Sigmoid colon (tissue), 7 donors: ENCODE results near the gene ATL2. TPM values are rescaled to one million over a fixed set of nuclear protein-coding genes. Genes with fewer than 3 reads are reported as not detected.

Experiments
- DNase-seq: peaks from one replicate; pipeline ENCODE4 v3.0.0-alpha.2; 2019
- H3K27ac ChIP-seq, 4 donors: fragments of 200-600 bp; sonication (generic); one replicate each; pipeline ENCODE4 v1.5.1; 2016 to 2019; ENCODE audit warnings: mild to moderate bottlenecking in 1 of 4
- H3K27me3 ChIP-seq, 3 donors: fragments of 200-600 bp; sonication (generic); one replicate each; pipeline ENCODE4 v1.5.1; 2019; ENCODE audit warnings: mild to moderate bottlenecking in 1 of 3
- H3K36me3 ChIP-seq, 4 donors: fragments of 200-600 bp; sonication (generic); one replicate each; pipeline ENCODE4 v1.5.1; 2016 to 2019
- H3K4me1 ChIP-seq, 4 donors: fragments of 200-600 bp; sonication (generic); one replicate each; pipeline ENCODE4 v1.5.1; 2017 to 2019
- H3K4me3 ChIP-seq, 4 donors: fragments of 200-600 bp; sonication (generic); one replicate each; pipeline ENCODE4 v1.5.1; 2017 to 2019; ENCODE audit warnings: mild to moderate bottlenecking in 2 of 4, moderate library complexity in 1 of 4
- H3K9me3 ChIP-seq, 4 donors: fragments of 200-600 bp in 3 of 4; sonication (generic) in 3 of 4; one replicate each; pipeline versions ENCODE4 v1.5.1 to v1.6.1; 2013 to 2019
- CTCF ChIP-seq, 4 experiments: fragments of 450-650 bp in 3 of 4; fragments of 200-600 bp in 1 of 4; IDR thresholded peaks; one replicate each; pipeline ENCODE4 v1.5.1; 2016 to 2019; ENCODE audit warnings: antibody characterized with exemption in 4 of 4, mild to moderate bottlenecking in 3 of 4, moderate library complexity in 2 of 4
- EP300 ChIP-seq, 4 donors: sonication (generic); formaldehyde crosslinking; IDR thresholded peaks; one replicate each; pipeline ENCODE4 v1.6.1; 2017; ENCODE audit warnings: antibody characterized with exemption in 4 of 4
- POLR2A ChIP-seq, 2 donors: fragments of 450-650 bp; IDR thresholded peaks; one replicate each; pipeline ENCODE4 v1.6.1; 2016; ENCODE audit warnings: antibody characterized with exemption in 2 of 2, mild to moderate bottlenecking in 2 of 2, moderate library complexity in 2 of 2
- POLR2AphosphoS5 ChIP-seq, 4 donors: sonication (generic); formaldehyde crosslinking; IDR thresholded peaks; one replicate each; pipeline ENCODE4 v1.6.1; 2017; ENCODE audit warnings: antibody characterized with exemption in 4 of 4
- WGBS, 2 donors: extraction: QIAGEN DNeasy Blood & Tissue Kit; methylation state at CpG; one replicate each; pipeline ENCODE4 v1.1.7; 2013; 5-methylcytosine and 5-hydroxymethylcytosine counted together
- intact Hi-C: fragments of 100-400 bp; cut with DNase I; formaldehyde crosslinking; loops from one replicate; pipeline ENCODE4 v1.15.1; 2023
- polyA plus RNA-seq, 3 donors: library from polyadenylated mRNA; stranded (reverse); fragments of 200-250 nt; gene quantifications; one replicate each; pipeline ENCODE4 v1.2.3, GENCODE V29; 2013
- total RNA-seq, 4 donors: library from RNA; depleted of rRNA; stranded (reverse); fragments of >200 nt; gene quantifications; one replicate each; pipeline ENCODE4 v1.1.0, GENCODE V29; 2016
- donor health status: healthy with polysubstance abuse.
- donor health status: Bipolar disorder and iron deficiency.
- donor health status: healthy.

Gene ATL2
- total and polyA plus RNA-seq, 7 donors: 12.7 to 271 (median 176) TPM

GRCh38 chr2:38246105-38246504 is 131.0 kb downstream of the ATL2 start:
- TF ChIP-seq POLR2A (IDR thresholded peaks at IDR 0.05) (no peak), EP300 (IDR thresholded peaks at IDR 0.05) (no peak), CTCF (IDR thresholded peaks at IDR 0.05) (no peak), POLR2AphosphoS5 (IDR thresholded peaks at IDR 0.05) (no peak)
- no peak for DNase-seq
- no peak overlapping the region for H3K4me3 ChIP-seq
- H3K27ac ChIP-seq: no peak overlapping the region
- no peaks in the 10 kb centered on the region for H3K9me3 ChIP-seq
- intact Hi-C loops: no loop called here
- H3K27me3 ChIP-seq: no peaks in the 10 kb centered on the region
- 93 to 95% methylated on average over 3 of the region's 3 CpGs for WGBS, 2 donors
- peaks cover 0 to 5% (median 0%) of the 10 kb centered on the region in 4 donors for H3K4me1 ChIP-seq
- H3K36me3 ChIP-seq: no peaks in the 10 kb centered on the region

- Histone ChIP-seq H3K9me3 (no peaks in the 10 kb centered on the region), H3K36me3 (no peaks in the 10 kb centered on the region), H3K4me1 (peaks cover 0 to 5% (median 0%) of the 10 kb centered on the region in 4 donors), H3K27ac (no peak overlapping the region), H3K4me3 (no peak overlapping the region), H3K27me3 (no peaks in the 10 kb centered on the region)
- no peak for DNase-seq
- no peak for TF ChIP-seq CTCF (IDR thresholded peaks at IDR 0.05)
- no peak for TF ChIP-seq POLR2AphosphoS5 (IDR thresholded peaks at IDR 0.05)
- TF ChIP-seq POLR2A (IDR thresholded peaks at IDR 0.05): no peak
- TF ChIP-seq EP300 (IDR thresholded peaks at IDR 0.05): no peak
- 68 to 79% methylated on average over 5 of the region's 5 CpGs for WGBS, 2 donors
- intact Hi-C loops: no loop called here
Observed at GRCh38 chr2:38245114-38245641, 131.9 kb downstream of the ATL2 start.

GRCh38 chr2:38244301-38244700 is 132.8 kb downstream of the ATL2 start:
- Histone ChIP-seq H3K9me3 (no peaks in the 10 kb centered on the region), H3K36me3 (no peaks in the 10 kb centered on the region), H3K4me3 (no peak overlapping the region), H3K27me3 (no peaks in the 10 kb centered on the region), H3K27ac (no peak overlapping the region), H3K4me1 (peaks cover 0 to 11% (median 6%) of the 10 kb centered on the region in 4 donors)
- TF ChIP-seq EP300 (IDR thresholded peaks at IDR 0.05): no peak
- no peak for TF ChIP-seq POLR2AphosphoS5 (IDR thresholded peaks at IDR 0.05)
- no peak for TF ChIP-seq CTCF (IDR thresholded peaks at IDR 0.05)
- no peak for TF ChIP-seq POLR2A (IDR thresholded peaks at IDR 0.05)
- 92 to 94% methylated on average over 8 of the region's 8 CpGs for WGBS, 2 donors
- DNase-seq: no peak
- intact Hi-C loops: no loop called here

Other genes with a start within 250 kb of the ATL2 start
- gene HNRNPLL, start 225.7 kb upstream of the ATL2 start, total RNA-seq: 10 to 100 TPM; 63.7 to 82.0 (median 72.5) TPM
- gene HNRNPLL, start 225.7 kb upstream of the ATL2 start, polyA plus RNA-seq: 10 to 100 TPM; 16.1 to 19.9 (median 16.2) TPM